ENCODE measurements around the gene KCNQ1OT1. TPM values are rescaled to one million over a fixed set of nuclear protein-coding genes. Genes with fewer than 3 reads are reported as not detected.

KCNQ1OT1 gene
- total and polyA plus RNA-seq, 9 of the 15 experiments (the other 6 are each of a cell fraction or from before 2014, with no cell fraction given), result 0.04 to 2.3 (median 0.74) TPM

DNA sequence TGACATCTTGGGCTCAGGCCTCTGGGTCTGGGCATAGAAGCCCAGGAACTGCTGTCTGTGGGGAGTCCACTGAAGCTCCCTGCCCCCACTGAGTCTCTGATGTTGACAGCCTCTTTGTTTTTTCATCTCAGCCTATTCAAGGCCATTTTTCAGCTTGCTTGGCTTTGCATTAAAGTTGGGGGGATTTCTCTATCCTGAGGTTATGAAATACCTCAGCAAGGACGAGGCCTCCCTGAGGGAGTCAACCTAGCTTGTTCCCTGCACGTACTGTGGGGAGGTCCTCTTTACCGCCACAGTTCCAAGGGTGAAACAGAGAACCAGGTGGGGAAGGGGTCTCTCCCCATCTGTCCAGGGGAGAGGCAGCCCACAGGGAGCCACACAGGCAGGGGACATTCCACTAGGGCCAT lies 8.4 kb downstream of the KCNQ1OT1 start:
- DNase-seq (ENCODE audit: extremely low read depth in 1 of 4, low spot score in 3 of 4), result no peak
- POLR2A ChIA-PET, result interaction anchor here (0.6 to 3.4 kb wide), 8 partner anchors 8 to 251 kb away, joined by 3 to 20 read pairs (median 6); partner anchors contain the start of gene KCNQ1OT1
- Histone ChIP-seq H3K79me2 (ENCODE audit: control insufficient read depth, insufficient read depth, low read length) (peaks cover 98% of the 10 kb centered on the region), H3K27me3 (ENCODE audit: control insufficient read depth in 2 of 2, insufficient read depth in 2 of 2, low read length in 2 of 2) (no peaks in the 10 kb centered on the region), H3K36me3 (ENCODE audit: control insufficient read depth, insufficient read depth, low read length) (peaks cover 91% of the 10 kb centered on the region), H3K4me3 (no peak overlapping the region), H2AFZ (ENCODE audit: low read depth, low read length) (no peak overlapping the region), H3K9ac (ENCODE audit: insufficient read depth in 1 of 2, low read depth in 2 of 2, low read length in 2 of 2) (no peak overlapping the region), H4K20me1 (replicated peaks; ENCODE audit: control insufficient read depth, insufficient read depth, low read length) (peaks cover 86% of the 10 kb centered on the region), H3K27ac (ENCODE audit: extremely low read depth, low read depth, low read length) (no peak overlapping the region), H3K9me3 (replicated peaks; ENCODE audit: control insufficient read depth, insufficient read depth, low read depth, low read length) (no peaks in the 10 kb centered on the region), H3K4me2 (ENCODE audit: insufficient read depth, low read length) (no peak overlapping the region), H3K4me1 (replicated peaks in 1 of 2; ENCODE audit: control insufficient read depth in 2 of 2, insufficient read depth in 2 of 2, low read length in 2 of 2) (peaks cover 4 to 11% of the 10 kb centered on the region in 2 experiments; a peak in 3 of 5 replicates), H3K9me1 (ENCODE audit: control insufficient read depth, insufficient read depth, low read length) (peaks cover 12% of the 10 kb centered on the region)
- intact Hi-C loops (cut with micrococcal nuclease), result loop anchor here (10.0 kb wide), 1 partner anchor 157 kb away; no protein-coding TSS in a partner anchor
- BruUV-seq (replicated peaks), result no TSS peak
- TF ChIP-seq MEIS2 (IDR thresholded peaks at IDR 0.05; ENCODE audit: partially characterized antibody) (no peak), CBFA2T2 (conservative IDR thresholded peaks at IDR 0.05) (no peak), PCBP2 (IDR thresholded peaks at IDR 0.05; ENCODE audit: low read depth, low read length, poor library complexity, severe bottlenecking) (no peak), ZNF384 (IDR thresholded peaks at IDR 0.05; ENCODE audit: low read depth, low read length) (no peak), ZFX (CRISPR knock-in tag; IDR thresholded peaks at IDR 0.05) (no peak), KDM4B (IDR thresholded peaks at IDR 0.05; ENCODE audit: borderline replicate concordance in 2 of 2, low read depth in 1 of 2) (no peak), MAZ (CRISPR knock-in tag; conservative IDR thresholded peaks at IDR 0.05 in 1 of 2, IDR thresholded peaks at IDR 0.05 in 1 of 2) (no peak), ZNF124 (CRISPR knock-in tag; IDR thresholded peaks at IDR 0.05) (no peak), RBM39 (optimal IDR thresholded peaks at IDR 0.05; ENCODE audit: low read depth, low read length) (no peak), ZNF79 (CRISPR knock-in tag; IDR thresholded peaks at IDR 0.05; ENCODE audit: low read depth) (no peak), JUND (IDR thresholded peaks at IDR 0.05; ENCODE audit: borderline replicate concordance, low read depth, low read length) (no peak), JUND (tag; IDR thresholded peaks at IDR 0.05; ENCODE audit: borderline replicate concordance, low read depth, low read length) (no peak), CHD2 (IDR thresholded peaks at IDR 0.05; ENCODE audit: low read depth, low read length) (no peak)
- TF ChIP-seq, protein P1, sequence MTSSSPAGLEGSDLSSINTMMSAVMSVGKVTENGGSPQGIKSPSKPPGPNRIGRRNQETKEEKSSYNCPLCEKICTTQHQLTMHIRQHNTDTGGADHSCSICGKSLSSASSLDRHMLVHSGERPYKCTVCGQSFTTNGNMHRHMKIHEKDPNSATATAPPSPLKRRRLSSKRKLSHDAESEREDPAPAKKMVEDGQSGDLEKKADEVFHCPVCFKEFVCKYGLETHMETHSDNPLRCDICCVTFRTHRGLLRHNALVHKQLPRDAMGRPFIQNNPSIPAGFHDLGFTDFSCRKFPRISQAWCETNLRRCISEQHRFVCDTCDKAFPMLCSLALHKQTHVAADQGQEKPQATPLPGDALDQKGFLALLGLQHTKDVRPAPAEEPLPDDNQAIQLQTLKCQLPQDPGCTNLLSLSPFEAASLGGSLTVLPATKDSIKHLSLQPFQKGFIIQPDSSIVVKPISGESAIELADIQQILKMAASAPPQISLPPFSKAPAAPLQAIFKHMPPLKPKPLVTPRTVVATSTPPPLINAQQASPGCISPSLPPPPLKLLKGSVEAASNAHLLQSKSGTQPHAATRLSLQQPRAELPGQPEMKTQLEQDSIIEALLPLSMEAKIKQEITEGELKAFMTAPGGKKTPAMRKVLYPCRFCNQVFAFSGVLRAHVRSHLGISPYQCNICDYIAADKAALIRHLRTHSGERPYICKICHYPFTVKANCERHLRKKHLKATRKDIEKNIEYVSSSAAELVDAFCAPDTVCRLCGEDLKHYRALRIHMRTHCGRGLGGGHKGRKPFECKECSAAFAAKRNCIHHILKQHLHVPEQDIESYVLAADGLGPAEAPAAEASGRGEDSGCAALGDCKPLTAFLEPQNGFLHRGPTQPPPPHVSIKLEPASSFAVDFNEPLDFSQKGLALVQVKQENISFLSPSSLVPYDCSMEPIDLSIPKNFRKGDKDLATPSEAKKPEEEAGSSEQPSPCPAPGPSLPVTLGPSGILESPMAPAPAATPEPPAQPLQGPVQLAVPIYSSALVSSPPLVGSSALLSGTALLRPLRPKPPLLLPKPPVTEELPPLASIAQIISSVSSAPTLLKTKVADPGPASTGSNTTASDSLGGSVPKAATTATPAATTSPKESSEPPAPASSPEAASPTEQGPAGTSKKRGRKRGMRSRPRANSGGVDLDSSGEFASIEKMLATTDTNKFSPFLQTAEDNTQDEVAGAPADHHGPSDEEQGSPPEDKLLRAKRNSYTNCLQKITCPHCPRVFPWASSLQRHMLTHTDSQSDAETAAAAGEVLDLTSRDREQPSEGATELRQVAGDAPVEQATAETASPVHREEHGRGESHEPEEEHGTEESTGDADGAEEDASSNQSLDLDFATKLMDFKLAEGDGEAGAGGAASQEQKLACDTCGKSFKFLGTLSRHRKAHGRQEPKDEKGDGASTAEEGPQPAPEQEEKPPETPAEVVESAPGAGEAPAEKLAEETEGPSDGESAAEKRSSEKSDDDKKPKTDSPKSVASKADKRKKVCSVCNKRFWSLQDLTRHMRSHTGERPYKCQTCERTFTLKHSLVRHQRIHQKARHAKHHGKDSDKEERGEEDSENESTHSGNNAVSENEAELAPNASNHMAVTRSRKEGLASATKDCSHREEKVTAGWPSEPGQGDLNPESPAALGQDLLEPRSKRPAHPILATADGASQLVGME (CRISPR knock-in tag; IDR thresholded peaks at IDR 0.05), result no peak
- TF ChIP-seq, protein P2, sequence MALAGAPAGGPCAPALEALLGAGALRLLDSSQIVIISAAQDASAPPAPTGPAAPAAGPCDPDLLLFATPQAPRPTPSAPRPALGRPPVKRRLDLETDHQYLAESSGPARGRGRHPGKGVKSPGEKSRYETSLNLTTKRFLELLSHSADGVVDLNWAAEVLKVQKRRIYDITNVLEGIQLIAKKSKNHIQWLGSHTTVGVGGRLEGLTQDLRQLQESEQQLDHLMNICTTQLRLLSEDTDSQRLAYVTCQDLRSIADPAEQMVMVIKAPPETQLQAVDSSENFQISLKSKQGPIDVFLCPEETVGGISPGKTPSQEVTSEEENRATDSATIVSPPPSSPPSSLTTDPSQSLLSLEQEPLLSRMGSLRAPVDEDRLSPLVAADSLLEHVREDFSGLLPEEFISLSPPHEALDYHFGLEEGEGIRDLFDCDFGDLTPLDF (CRISPR knock-in tag; IDR thresholded peaks at IDR 0.05), result no peak
- TF ChIP-seq, protein P3, sequence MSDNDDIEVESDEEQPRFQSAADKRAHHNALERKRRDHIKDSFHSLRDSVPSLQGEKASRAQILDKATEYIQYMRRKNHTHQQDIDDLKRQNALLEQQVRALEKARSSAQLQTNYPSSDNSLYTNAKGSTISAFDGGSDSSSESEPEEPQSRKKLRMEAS (CRISPR knock-in tag; IDR thresholded peaks at IDR 0.05), result no peak
- no peak for ATAC-seq
- CTCF ChIA-PET (ENCODE audit: low intra/inter-chr PET ratio), result no interaction called here
- in situ Hi-C loops (cut with MboI), result no loop called here
- 71% methylated on average over 3 of the region's 3 CpGs for WGBS (ENCODE audit: insufficient coverage, low coverage, missing lambda C conversion rate)
- no peak for FAIRE-seq
